Putamen (tissue), 1 donor: ENCODE data around the gene PPP2R1A.

Source experiments
- DNase-seq: peaks from one replicate; pipeline ENCODE4 v3.0.0-alpha.2; 2016; ENCODE audit warnings: low spot score

PPP2R1A gene

DNA sequence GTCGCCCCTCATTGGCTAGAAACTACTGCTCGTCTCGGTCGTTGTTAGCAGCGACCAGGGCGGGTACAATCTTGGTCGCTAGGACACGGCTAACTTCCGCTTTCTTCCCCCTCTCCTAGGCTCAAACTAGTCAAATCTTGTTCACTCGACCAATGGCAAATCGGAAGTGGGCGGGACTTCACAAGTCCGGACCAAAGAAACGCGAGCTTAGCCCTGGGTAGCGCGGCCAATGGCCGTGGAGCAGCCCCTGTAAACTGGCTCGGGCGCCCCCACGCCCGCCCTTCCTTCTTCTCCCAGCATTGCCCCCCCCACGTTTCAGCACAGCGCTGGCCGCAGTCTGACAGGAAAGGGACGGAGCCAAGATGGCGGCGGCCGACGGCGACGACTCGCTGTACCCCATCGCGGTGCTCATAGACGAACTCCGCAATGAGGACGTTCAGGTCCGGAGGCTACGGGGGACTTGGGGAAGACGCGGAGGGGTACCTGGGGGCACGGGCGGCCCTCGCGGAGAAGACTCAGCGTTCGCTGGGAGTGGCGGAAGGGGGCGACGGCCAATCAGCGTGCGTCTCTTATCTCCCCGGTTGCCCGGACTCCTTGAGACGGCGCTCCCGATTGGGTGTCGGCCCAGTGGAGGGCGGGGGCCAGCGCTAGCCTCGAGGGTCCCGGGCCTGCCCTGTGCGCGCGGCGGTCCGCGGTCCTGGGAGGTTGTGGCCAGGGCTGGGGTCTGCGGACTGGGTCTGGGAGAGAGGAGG, at the start of gene PPP2R1A:
Gene PPP2R1A, plus strand, starts transcription at position 318 of the 752 bp plus-strand sequence. Its CDS starts 45 bp downstream, at position 363.
- peak; percentile 100 for DNase-seq

DNA sequence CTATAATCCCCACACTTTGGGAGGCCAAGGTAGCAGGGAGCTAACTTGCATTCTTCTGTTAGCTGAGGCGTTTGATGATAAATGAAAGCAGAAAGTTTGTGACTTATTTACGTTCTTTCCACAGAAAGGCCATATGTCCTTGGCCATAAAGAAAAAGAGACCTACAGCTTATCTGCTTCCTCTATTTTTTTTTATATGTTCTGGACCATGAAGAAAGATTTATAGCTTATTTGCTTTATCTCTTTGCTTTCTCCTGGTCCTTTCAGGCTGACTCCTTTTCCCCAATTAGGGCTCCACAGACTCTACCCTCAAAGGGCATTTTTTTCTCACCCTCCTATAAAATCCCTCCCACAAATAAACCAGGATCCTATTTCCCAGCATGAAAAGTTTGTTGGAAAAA, 48.6 kb upstream of the PPP2R1A start:
- DNase-seq = no peak

DNA sequence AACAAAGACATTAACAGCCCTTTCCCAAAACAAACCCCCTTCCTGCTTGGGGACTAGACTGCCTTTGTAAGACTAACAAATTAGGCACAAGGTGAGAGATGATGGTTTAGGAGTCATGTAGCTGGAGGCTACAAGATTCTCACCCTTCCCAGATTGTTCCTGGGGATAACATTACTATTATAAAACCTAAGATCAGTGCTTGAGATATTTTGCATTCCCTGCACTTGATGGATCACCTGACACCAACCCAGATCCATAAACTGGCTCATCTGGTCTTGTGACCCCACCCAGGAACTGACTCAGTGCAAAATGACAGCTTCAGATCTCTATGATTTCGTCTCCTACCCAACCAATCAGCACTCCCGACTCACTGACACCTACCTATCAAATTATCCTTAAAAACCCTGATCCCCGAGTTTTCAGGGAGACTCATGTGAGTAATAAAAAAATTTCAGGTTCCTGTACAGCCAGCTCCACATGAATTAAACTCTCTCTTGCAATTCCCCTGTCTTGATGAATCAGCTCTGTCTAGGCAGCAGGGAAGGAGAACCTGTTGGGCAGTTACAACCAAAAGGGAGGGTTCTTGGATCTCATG, 47.8 kb upstream of the PPP2R1A start:
- no peak for DNase-seq

DNA sequence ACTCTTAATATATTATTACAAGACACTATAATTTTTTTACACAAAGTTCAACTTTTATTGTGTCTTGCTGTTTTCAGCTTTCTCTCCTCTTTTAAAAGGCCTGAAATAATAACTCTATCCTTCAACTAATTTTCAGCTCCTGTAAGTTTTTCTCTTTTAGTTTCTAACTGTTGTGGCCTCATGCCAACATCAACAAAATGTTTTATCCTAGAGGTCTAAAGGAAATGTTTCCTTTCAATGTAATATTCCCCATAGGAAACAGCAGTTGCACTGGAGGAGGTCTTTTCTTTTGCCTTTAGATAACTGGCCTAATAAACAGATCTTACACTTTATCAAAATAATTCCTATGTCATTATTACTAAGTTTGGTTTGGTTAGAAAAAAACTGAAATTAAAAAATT, 41.6 kb upstream of the PPP2R1A start:
- no peak for DNase-seq

DNA sequence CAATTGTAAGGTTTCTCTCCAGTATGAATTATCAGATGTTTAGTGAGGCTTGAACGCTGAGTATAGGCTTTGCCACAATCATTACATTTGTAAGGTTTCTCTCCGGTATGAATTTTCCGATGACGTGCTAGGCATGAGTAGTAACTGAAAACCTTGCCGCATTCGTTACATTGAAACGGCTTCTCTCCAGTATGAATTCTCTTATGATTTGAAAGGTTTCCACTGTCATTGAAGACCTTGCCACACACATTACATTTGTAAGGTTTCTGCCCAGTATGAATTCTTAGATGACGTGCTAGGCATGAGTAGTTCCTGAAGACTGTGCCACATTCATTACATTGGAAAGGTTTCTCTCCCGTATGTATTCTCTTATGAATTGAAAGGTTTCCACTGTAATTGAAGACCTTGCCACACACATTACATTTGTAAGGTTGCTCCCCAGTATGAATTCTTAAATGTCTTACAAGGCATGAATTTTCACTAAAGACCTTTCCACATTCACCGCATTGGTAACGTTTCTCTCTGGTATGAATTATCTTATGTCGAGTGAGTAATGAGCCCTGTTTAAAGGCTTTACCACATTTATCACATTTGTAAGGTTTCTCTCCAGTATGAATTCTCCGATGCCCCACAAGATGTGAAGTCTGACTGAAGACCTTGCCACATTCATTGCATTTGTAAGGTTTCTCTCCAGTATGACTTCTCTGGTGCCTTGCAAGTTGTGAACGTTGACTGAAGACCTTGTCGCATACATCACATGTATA, 34.1 kb upstream of the PPP2R1A start:
- no peak for DNase-seq

DNA sequence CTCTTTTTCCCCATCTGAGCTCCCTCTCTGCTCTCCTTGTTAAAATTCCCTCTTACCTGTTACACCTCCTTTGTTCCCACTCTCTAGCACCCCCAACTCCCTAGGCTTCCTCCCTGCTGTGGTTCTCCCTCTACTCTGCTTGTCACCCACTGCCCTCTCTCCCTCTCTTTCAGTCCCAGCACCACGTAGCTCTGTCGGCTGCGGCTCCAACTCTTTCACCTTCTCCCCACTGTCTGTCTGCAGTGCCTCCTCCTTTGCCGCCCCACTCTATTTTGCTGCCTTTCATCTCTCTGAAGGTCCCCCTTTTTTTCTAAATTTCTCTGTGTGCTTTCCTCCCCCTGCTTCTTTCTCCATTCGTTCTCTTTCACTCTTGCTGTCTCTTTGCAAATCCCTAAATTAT, 19.5 kb upstream of the PPP2R1A start:
- no peak for DNase-seq

DNA sequence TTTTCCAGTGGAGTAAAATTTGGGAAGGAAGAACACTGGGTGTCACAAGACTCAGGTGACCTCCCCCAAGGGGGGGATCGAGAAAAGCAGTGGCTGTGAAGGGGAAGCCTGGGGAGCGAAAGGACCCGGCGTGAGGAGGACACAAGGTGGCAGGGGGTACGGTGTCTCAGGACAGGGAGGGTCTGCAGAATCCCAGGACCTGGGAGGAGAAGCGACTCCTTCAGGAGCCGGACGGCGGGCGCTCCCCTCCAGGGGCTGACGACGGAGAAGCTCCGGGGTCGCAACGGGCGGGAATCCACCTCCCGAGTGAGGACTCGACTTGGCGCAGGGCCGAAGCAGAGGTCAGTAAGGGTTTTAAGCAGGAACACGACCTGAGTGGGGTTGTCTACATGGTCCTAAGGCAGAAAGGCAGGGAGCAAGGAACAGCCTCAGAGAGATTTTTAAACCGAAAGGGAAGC, 19.0 kb upstream of the PPP2R1A start:
- no peak for DNase-seq

DNA sequence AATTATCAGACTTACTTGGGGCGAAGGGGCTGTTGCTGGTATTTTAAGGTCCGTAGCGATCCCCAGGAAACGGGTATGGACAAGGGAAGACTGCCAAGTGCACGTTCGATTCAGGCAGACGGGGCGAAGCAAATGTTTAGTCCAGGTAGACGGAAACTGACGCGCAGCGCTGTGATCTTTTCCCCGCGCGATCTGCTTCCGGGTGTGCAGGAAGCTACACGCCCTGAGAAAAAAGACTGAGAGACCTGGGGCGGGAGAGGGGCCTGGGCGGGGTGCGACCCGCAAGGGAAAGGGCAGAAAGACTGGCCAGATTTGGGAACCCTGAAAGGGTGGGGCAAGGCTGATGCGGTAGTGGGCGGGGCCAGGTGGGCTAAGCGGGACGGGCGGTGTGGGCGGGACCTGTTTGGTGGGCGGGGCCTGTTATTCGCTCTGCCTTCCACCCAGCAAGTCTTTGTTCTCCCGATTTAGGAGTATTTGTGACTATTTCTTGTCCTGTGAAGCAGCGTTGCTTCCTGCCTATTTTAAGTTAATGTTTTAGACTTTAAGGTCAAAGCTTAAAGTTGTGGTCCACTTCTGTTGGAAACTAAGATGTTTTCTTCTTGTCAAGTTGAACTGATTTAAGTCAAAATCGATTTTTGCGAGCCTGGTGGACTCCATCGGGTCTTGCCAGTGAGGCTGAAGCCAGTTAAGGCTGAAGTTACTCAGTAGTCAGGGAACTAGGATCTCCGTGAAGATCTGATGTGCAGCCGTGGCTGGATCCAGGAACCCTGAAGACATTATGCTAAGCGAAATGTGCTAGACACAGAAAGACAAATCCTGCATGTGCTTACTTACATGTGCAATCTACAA, 18.3 kb upstream of the PPP2R1A start, which contains the start of gene ZNF836:
Gene ZNF836, minus strand, starts transcription at position 301 of the 849 bp plus-strand sequence. CDS start 3,549 bp downstream, outside the sequence.
- peak; percentile 71 for DNase-seq

DNA sequence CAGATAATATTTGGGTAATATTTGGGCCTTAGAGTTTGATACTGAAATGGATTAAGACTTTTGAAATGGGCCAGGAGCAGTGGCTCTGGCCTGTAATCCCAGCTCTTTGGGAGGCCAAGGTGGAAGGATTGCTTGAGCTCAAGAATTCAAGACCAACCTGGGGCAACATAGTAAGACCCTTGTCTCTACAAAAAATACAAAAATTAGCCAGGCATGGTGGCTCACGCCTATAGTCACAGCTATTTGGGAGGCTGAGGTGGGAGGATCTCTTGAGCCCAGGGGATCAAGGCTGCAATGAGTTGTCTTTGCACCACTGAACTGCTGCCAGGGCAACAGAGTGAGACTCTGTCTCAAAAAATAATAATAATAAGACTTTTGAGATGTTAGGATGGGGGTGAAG, 17.5 kb upstream of the PPP2R1A start:
- DNase-seq = no peak

DNA sequence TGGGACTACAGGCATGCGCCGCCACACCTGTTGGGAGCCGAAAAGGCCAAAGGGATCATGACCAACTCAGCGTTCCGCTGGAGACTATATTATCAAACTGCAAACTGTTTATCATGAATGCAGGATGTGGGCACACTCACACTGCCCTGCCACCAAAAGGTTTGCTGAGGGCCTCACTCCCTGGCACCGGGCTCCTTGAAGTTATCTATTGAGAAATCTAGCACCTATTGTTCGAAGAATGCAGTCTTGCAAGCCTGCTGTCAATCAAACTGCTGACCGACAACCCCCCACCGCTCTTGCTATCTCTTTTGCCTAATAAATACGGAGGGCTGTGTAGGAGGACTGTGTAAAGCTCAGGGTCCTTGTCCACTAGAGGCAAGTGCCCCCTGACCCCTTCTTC, 13.3 kb upstream of the PPP2R1A start:
- DNase-seq = no peak

DNA sequence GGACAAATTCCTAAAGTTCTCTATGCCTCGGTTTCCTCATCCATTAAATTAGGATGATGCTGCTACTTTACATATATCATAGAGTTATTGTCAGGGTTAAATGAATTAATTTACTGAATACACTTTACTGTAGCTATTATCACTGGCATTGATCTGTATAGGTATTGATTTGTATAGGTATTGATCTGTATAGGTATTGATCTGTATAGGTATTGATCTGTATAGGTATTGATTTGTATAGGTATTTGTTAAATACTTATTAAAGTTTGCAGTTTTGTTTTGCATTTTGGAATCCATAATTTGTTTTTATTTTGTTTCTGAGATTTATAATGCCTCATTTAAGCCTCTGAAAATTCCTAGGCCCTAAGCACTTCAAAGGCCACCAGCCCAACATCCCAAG, 2.4 kb upstream of the PPP2R1A start:
- DNase-seq = no peak

DNA sequence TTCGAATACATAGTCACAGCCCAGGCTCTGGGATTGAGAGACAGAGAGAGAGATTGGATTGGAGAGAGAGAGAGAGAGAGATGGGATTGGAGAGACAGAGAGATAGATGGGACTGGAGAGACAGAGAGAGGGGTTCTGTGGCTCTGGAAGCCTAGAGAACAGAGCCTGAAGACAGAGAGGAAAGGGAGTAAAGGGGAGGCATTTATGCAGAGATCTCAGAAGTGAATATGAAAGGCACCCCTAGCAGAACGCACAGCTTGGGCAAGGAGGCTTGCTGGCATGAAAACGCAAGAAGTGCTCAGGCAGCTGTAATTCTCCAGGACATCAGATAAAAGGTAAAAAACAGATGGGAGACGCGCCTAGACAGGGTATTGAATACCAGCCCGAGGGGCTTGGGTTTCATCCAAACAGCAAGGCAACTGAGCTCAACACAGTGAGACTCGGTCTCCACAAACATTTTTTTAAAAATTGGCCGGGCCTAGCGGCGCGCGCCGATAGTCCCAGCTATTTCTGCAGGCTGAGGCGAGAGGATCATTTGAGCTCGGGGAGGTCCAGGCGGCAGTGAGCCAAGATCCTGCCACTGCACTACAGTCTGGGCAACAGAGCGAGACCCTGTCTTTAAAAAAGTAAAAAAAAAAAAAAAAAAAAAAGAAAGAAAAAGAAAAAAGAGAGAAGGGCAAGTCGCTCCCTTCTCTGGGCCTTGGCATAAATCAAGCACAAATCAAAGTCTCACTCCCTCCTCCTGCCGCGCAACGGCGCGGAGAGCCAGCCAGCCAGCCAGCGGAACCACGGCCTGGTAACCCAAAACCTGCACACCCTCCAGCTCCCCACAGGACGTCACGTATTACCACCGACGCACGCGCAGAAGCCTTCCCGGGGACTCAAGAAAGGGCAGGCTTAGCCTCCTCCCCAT, 774 bp upstream of the PPP2R1A start:
- DNase-seq = no peak

DNA sequence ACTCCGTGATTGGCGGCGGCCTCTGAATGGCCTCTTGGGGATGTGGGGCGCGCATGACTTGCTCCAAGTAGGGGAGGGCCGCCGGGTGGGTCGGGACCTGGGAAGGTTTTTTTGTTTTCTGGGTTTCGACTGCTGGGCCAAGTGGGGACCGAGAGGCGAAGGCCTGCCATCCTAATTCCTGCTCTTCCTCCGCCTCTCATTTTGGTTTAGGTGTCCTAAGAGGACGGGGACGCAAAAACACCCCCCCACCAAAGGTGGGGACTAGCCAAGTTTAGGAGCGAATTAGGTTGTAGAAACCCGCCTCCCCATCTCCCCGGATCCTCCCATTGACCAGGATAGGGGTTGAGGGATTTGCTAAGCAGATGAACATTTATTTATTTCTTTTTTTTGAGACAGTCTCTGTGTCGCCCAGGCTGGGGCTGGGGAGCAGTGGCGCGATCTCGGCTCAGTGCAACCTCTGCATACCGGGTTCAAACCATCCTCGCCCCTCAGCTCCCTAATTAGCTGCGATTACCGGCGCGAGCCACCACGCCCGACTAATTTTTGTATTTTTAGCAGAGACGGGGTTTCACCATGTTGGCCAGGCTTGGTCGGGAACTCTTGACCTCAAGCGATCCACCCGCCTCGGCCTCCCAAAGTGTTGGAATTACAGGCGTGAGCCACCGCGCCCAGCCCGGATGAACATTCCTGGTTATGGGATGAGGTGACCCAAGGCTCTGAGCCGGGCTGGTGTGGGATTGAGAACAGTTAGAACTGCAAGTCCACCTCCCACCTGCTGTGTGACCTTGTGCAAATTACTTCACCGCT, 838 bp downstream of the PPP2R1A start:
- DNase-seq = peak; percentile 34

DNA sequence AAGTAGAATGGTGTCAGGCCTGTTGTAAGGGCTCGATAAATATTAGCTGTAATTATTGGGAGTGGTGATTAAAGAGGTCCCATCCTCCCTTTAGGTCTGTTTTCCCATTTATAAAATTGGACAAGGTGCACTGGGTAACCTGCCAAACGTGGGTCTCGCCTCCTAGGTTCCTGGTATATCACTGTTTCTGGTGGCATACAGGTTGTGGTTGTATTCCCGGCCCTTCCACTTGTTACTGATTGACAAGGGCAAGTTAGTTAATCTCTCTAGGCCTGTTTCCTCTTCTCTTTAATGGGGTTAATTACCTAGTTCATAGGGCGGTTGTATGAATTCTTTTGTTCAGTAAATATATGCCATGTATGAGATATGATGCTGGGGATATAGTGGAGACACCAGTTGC, 1.5 kb downstream of the PPP2R1A start:
- no peak for DNase-seq

DNA sequence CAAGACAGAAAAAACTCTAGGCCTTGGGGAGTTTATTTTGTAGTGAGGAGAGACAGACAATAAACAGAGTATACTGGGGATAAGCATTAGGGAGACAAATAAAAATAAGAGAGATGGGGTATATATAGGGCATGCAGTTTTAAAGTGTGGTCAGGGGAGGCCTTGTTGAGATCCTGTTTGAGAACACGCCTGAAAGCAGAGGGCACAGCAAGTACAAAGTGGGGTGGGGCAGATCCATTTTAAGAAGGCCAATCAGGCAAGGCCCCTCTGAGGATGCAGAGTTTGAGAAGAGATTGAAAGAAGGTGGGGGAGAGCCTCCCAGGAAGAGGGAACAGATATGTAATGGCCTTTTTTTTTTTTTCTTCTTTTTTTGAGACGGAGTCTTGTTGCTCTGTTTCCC, 2.1 kb downstream of the PPP2R1A start:
- no peak for DNase-seq

DNA sequence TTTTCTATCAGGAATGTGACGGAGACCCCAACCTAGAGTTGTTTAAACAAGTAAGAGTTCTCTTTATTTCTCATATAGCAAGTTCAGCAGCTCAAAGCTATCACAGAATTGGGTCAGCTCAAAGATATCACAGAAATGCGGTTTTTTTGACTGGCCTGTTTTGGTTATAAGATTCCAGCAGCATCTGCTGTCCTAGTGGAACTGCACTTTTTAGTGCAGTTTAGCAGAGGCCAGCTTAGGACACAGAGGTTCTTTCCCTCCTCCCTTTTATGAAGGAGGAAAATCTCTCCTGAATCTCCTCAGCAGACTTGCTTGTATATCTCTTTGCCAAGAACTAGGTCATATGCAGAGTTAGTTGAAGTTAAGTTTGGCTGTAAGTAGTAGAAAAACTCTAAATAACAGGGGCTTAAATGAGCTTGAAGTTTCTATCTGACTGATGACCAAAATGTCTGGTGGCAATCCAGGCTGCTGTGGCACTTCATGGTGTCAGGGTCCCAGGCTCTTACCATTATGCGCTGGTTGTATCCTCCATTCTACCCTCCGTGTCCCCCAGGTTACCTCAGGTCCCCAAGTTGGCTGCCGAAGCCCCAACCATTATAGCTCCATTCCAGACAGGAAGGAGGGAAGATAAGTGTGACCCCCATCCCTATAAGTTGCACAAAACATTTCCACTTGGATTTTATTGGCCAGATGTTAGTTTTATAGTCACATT, 6.6 kb downstream of the PPP2R1A start:
- no peak for DNase-seq

DNA sequence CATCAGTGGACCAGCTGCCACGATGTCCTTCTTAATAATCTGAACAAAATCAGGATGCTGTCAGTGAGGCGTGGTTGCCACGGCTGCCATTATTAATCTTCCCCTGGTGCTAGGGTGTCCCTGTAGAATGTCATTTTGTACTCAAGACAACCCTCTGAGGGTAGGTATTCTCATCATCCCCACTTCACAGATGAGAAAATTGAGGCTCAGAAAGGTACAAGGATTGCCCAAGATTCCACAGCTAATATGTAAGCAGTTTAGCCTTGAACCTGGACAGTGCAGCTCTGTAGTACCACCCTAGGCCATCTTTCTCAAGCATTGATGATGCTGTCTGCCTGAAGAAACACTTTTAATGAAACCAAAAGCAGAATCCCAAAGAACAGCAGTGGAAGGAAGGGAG, 8.1 kb downstream of the PPP2R1A start:
- no peak for DNase-seq

DNA sequence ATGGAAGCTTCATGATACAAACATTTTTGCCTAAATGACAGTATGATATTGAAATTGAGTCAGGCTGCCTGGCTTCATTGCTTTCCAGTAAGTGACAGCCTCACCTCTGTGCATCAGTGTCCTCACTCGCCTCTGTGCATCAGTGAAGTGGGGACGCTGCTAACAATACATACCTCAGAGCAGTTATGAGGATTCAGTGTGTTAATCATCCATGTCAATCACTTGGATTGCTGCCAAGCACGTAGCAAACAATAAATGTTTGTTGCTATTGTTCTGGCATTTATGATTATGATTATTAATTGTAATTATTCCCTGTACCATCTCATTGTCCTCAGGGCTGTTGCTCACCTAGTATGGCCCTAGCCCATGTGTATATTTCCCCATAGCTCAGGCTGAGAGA, 8.8 kb downstream of the PPP2R1A start:
- DNase-seq = no peak

DNA sequence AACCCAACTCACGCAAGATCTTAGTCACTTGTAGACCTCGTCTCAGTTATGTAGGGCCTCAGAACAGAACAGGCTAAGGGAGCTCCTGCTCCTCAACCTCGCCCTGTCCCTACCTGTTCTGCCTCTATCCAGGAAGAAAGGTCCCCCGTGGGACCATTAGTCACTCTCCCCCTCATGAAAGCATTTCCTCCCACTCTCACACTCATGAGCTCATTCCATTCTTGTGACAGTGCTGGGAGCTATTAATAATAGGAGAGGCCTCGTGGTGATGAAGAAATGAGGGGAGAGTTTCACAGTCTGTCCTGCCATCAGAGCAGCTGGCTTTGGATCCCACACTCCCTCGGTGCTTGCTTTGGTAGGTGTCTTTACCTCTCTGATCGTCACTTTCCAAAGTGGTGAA, 10.2 kb downstream of the PPP2R1A start:
- peak; percentile 60 for DNase-seq
